Activated CD8-positive, alpha-beta memory T cell treated with anti-CD3 and anti-CD28 coated beads for 4 hours (primary cell): ENCODE data around the gene HOOK2.

ENCODE experiments used
- DNase-seq, 2 donors: peaks; one replicate each; pipeline ENCODE4 v3.0.0-alpha.2; 2020; ENCODE audit warnings: low read depth in 2 of 2

The HOOK2 gene

GRCh38 chr19:12793290-12794195, 18.2 kb upstream of the HOOK2 start:
- peak; percentile 89 for DNase-seq

GRCh38 chr19:12792853-12793289, 17.5 kb upstream of the HOOK2 start:
- no peak for DNase-seq

- DNase-seq, result peak; percentile 66 to 74
These were observed 16.9 kb upstream of the HOOK2 start for GRCh38 chr19:12792051-12792852.

GRCh38 chr19:12791345-12792050, 16.1 kb upstream of the HOOK2 start, which contains the start of gene JUNB:
Gene JUNB (plus strand): TSS chr19:12791486. CDS start chr19:12791772, 286 bp downstream.
- DNase-seq, result peak; percentile 95 to 96

GRCh38 chr19:12790628-12791344, 15.4 kb upstream of the HOOK2 start:
- DNase-seq, result no peak

GRCh38 chr19:12789904-12790619, 14.7 kb upstream of the HOOK2 start:
- peak; percentile 79 to 82 for DNase-seq

- DNase-seq, result no peak
These were observed 13.9 kb upstream of the HOOK2 start for GRCh38 chr19:12789098-12789903.

GRCh38 chr19:12788682-12789097, 13.3 kb upstream of the HOOK2 start:
- no peak for DNase-seq

GRCh38 chr19:12788042-12788681, 12.8 kb upstream of the HOOK2 start:
- DNase-seq, result no peak

- no peak for DNase-seq
These were observed 12.1 kb upstream of the HOOK2 start for GRCh38 chr19:12787458-12787857.

- DNase-seq, result no peak
These were observed 11.6 kb upstream of the HOOK2 start for GRCh38 chr19:12786952-12787351.

GRCh38 chr19:12786141-12786870, 11.0 kb upstream of the HOOK2 start:
- no peak for DNase-seq

GRCh38 chr19:12785431-12786031, 10.2 kb upstream of the HOOK2 start:
- DNase-seq, result no peak

- no peak for DNase-seq
These were observed 9.6 kb upstream of the HOOK2 start for GRCh38 chr19:12784871-12785430.

GRCh38 chr19:12784394-12784870, 9.1 kb upstream of the HOOK2 start:
- DNase-seq, result no peak

- DNase-seq, result no peak
These were observed 8.6 kb upstream of the HOOK2 start for GRCh38 chr19:12783849-12784393.

- no peak for DNase-seq
These were observed 8.0 kb upstream of the HOOK2 start for GRCh38 chr19:12783291-12783848.
